Astrocyte of the spinal cord (primary cell): Measurements from ENCODE around the gene KLHL29.
A peak's percentile ranks its signal among the peaks of the same experiment; 100 is the strongest.

Experiments
- DNase-seq: peaks from one replicate; pipeline ENCODE4 v3.0.0; 2011; ENCODE audit warnings: low read depth, low spot score
- H3K4me3 ChIP-seq: 2 replicates; pipeline ENCODE4 v1.5.1; 2011; ENCODE audit warnings: low read depth, mild to moderate bottlenecking, low read length, moderate library complexity
- CTCF ChIP-seq: IDR thresholded peaks from 2 replicates; pipeline ENCODE4 v1.5.1; 2012; ENCODE audit warnings: low read depth, mild to moderate bottlenecking, low read length, inconsistent platforms
- in situ Hi-C: cut with HindIII; loops from 2 replicates; pipeline ENCODE4 v1.10.0; 2017; ENCODE audit warnings: low sequenced_read_pairs

Gene KLHL29

GRCh38 chr2:23631389-23631788 is 246.4 kb downstream of the KLHL29 start:
- DNase-seq: no peak
- in situ Hi-C loops: no loop called here
- no peak for TF ChIP-seq CTCF
- no peak overlapping the region for H3K4me3 ChIP-seq

GRCh38 chr2:23632386-23632785 is 247.4 kb downstream of the KLHL29 start:
- H3K4me3 ChIP-seq: no peak overlapping the region
- no peak for DNase-seq
- in situ Hi-C loops: no loop called here
- TF ChIP-seq CTCF: no peak

- no peak overlapping the region for H3K4me3 ChIP-seq
- DNase-seq: no peak
- TF ChIP-seq CTCF: no peak
- in situ Hi-C loops: no loop called here
These were observed 247.9 kb downstream of the KLHL29 start for GRCh38 chr2:23632831-23633395.

- H3K4me3 ChIP-seq: no peak overlapping the region
- DNase-seq: no peak
- TF ChIP-seq CTCF: no peak
- in situ Hi-C loops: no loop called here
These were observed 249.0 kb downstream of the KLHL29 start for GRCh38 chr2:23633966-23634365.

- no peak for DNase-seq
- in situ Hi-C loops: no loop called here
- H3K4me3 ChIP-seq: no peak overlapping the region
- no peak for TF ChIP-seq CTCF
These were observed 250.7 kb downstream of the KLHL29 start for GRCh38 chr2:23635442-23636340.

- in situ Hi-C loops: no loop called here
- H3K4me3 ChIP-seq: no peak overlapping the region
- DNase-seq: no peak
- peak; percentile 41 for TF ChIP-seq CTCF
These were observed 251.4 kb downstream of the KLHL29 start for GRCh38 chr2:23636426-23636825.
